GM10266 (cell line): ENCODE data around the gene DUSP28.

Experiments used
- DNase-seq: peaks from one replicate; pipeline ENCODE4 v3.0.0; 2012; ENCODE audit errors: extremely low spot score
- TF ChIP-seq, protein P1 (sequence below): IDR thresholded peaks from 2 replicates; pipeline ENCODE4 v1.5.1; 2012; ENCODE audit warnings: mild to moderate bottlenecking, low read depth; ENCODE audit not compliant: control insufficient read depth, insufficient read depth; ENCODE audit errors: missing control alignments

Gene DUSP28

DNA sequence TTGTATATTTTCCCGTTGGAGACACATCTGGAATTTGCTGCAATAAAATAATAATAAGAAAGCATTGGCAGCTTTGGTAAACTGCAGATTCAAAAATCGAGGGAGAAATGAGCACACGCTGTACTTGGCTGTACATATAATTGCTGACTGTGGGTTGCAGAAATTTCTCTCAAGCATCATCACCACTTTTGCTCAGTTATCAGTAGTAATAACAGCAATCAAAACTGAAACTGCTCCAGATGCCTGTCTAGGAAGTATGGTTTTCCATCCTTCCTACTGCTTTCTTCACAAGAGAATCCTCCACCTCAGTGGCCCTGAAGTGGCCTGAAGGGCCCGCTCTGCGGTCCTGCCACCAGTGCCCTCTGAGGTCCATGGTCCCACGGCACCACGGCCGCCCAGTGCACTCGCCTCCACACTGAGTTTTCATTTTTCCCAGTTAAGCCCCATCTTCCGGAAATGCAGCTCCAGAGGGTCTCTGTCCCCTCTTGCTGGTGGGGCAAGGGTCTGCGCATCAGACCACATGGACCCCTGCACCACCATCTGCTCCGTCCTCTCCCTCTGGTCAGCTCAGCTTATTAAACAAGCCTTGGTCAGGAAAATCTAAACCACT is 3.9 kb downstream of the DUSP28 start:
- DNase-seq: no peak
- TF ChIP-seq, protein P1, sequence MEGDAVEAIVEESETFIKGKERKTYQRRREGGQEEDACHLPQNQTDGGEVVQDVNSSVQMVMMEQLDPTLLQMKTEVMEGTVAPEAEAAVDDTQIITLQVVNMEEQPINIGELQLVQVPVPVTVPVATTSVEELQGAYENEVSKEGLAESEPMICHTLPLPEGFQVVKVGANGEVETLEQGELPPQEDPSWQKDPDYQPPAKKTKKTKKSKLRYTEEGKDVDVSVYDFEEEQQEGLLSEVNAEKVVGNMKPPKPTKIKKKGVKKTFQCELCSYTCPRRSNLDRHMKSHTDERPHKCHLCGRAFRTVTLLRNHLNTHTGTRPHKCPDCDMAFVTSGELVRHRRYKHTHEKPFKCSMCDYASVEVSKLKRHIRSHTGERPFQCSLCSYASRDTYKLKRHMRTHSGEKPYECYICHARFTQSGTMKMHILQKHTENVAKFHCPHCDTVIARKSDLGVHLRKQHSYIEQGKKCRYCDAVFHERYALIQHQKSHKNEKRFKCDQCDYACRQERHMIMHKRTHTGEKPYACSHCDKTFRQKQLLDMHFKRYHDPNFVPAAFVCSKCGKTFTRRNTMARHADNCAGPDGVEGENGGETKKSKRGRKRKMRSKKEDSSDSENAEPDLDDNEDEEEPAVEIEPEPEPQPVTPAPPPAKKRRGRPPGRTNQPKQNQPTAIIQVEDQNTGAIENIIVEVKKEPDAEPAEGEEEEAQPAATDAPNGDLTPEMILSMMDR: no peak

DNA sequence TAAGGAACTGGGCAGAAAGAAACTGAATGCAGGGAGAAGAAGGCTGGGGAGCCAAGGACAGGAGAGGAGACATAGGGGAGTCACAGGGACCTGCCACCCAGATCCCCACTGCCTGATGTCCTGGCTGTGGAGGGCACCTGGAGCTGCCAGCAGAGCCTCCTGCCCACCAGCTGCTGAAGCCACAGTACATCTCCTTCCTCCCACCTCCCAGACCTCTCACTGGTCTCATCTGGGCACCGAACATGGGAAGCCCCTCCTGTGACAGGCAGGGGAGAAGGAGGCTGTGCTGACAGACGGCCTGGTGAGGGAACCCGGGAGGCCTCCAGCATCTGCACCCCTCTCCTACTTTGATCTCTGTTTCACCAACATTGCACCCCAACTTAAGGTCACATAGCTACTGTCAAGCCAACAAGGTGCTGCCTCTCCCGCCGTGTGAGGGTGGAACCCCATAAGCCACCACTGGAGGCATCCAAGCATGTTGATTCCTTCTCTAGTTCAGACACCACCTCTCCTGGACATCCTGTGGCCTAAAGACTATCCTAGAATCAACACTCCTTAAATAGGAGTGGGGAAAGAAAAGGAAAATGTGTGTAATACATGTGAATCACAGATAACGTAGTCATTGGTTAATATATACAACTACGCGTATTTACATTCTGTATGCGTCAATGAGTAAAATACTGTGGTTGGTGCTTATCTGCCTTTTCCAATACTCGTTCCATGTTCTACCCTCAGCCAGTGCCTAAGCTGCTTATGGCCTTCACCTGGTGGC is 4.6 kb downstream of the DUSP28 start:
- no peak for DNase-seq

DNA sequence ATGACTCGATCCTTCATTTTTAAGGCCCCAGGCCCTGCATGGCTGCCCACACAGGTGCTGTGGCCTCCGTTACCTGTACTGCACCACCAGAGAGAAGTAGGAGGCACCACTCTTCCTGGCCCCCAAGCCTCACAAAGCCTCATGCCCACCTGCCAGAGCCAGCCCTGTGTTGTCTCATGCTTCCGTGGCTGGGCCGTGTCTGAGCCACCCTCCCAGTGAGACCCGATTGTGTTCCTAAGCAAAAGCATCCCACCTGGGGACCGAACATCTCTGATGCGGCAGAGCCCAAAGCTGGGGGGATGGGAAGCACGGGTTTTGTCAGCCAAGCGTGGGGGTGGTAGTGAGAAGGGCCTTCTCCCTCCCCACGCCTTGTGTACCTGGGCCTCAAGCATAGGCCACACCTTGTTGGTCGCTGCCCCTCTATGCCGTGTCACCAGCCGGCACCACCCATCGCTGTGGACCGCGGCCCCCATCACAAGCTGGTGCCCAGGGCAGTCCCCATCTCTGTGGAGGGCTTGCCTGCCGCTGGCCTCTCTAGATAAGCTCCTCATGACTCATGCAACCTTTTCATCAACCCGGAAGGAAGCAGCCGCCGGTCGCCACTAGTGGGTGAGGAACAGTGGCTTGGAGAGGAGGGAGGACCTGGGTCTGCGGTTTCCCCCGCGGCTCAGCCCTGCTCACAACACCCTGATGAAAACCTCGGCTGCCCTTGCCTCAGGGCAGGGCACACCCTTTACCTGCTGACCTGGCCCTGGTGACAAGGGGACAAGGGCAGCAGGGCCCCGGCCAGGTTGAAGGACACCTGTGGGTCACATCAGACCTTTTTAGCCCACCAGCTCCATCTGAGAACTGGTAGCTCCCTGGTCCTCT is 5.4 kb downstream of the DUSP28 start:
- TF ChIP-seq, protein P1: no peak
- peak; percentile 76 for DNase-seq

More for the DNA sequence above, 4.6 kb downstream of the DUSP28 start:
- TF ChIP-seq, protein P1: peak; percentile 22

DNA sequence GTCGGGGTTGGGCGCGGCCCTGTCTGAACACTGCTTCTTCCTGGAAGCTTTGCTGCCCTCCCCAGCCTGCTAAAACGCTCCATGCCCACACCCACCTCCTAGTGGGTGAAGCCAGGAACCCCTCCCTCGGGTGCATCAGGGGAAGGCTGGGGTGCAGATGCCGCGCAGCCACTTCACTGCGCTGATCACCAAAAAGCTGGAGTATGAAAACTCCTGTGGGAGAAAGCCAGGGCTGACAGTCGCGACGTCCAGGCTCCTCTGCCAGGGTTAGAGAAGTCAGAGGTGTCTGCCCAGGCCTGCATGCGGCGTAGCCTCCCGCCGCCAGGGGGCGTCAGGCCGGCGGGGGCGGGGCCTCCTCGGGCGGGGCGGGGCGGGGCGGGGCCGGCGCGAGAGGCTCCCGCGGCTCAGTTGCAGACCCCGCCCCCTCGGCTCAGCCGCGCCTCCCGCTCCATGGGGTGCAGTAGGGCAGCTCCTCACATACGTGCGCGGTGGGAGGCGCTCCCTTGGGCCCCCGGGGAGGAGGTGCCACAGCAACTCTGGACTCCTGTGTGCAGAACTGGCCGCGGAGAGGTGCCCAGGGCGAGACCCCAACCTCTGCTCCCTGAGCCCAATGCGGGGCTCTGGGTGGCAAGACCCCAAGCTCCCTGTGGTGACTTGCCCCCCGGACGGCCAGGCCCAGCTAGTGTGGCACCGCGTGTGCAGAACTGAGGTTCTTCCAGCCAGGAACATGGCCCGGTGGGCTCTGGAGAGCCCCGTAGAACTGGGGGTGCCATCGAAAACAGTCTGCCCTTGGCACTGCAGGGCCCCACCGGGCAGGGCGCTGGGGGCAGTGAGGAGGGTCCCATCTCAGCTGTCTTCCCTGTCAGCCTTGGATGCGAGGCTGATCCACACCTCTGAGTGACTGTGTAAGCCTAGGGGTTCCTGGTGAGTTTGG is 6.3 kb downstream of the DUSP28 start:
- TF ChIP-seq, protein P1: peak; percentile 81
- DNase-seq: peak; percentile 94

DNA sequence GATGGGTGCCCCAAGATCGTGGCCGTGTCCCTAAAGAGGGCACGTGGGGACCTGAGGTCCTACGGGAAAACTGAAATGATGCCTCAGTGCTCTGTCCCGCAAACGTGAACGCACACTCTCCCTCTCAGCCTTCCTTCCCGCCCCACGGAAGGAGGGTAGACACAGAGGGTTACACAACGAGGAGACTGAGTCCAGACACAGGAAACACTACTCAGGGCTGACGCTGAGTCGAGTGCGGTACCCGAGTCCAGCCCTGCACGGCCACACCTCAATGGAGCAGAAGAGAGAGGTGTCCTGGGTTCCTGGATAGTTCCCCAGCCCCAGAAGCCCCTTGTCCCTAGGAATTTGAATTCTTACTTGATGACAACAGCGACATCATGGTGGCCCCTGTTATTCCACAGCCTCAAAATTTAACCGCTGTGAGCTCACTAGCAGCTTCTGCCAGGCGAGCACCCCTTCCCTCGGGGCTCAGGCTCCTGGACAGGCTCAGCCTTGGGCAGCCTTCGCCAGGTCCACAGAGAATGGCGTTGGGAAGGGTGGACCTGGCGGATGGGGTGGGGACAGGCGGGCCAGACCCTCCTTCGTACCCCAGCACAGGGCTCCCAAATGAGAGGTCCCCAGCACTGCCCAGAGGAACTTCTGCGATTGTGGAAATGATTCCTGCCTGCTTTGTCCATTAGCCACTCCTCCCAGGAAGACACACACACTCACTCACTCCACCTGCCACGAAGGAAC is 7.1 kb downstream of the DUSP28 start:
- DNase-seq: no peak
- TF ChIP-seq, protein P1: no peak

DNA sequence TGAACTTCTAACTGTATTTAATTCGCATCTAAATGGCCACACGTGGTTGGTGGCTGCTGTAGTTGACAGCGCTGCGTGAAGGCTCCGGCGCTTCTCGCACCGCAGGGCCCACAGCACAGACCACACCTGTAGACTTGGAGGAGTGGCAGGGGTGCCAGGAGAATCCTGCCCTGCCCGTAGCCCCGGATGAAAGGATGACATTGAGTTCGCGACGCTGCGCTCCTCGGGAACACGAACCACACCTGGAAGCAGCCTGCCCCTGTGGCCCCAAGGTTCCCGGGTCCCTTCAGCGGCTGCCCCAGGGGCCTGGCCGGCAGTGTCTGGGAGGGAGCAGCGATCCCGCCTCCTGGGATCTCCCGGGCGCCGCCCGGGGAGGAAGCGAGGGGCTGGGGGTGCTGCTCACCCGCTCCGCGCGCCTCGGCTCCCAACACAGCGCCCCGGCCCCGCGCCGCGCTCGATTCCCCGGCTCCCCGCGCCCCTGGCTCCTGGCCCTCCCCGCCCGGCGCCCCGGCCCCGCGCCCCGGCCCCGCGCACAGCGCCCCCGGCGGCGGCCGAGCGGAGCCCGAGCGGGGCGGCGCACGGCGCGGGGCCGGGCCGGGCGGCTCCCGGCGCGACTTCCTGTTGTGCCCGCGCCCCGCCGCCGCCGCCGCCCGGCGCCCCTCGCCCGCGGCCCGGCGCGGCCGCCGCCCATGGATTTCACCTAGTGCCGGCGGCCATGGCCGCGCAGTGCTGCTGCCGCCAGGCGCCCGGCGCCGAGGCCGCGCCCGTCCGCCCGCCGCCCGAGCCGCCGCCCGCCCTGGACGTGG is 7.9 kb downstream of the DUSP28 start, which contains the start of gene RNPEPL1:
Gene RNPEPL1 (plus strand): TSS at position 613 of the 806 bp plus-strand sequence. CDS start 103 bp downstream, at position 716.
- peak; percentile 82 for DNase-seq
- TF ChIP-seq, protein P1: peak; percentile 28
